Mammary epithelial cell (primary cell): Measurements from ENCODE around the gene DNAJC27.

Source experiments
- CTCF ChIP-seq, 2 donors: IDR thresholded peaks in 1 of 2; conservative IDR thresholded peaks in 1 of 2; 2 replicates each; pipeline ENCODE4 v1.5.1; 2011 to 2012; ENCODE audit warnings: inconsistent platforms in 2 of 2, low read length in 2 of 2, mild to moderate bottlenecking in 2 of 2, control low read depth in 1 of 2, low read depth in 1 of 2; ENCODE audit not compliant: insufficient read depth in 1 of 2; ENCODE audit errors: extremely low read depth in 1 of 2
- EZH2 ChIP-seq: IDR thresholded peaks from 2 replicates; pipeline ENCODE4 v1.6.1; 2012; ENCODE audit warnings: low read length, inconsistent platforms, borderline replicate concordance

GRCh38 chr2:24937236-24937635 is 34.5 kb downstream of the DNAJC27 start:
- TF ChIP-seq CTCF (conservative IDR thresholded peaks at IDR 0.05 in 1 of 2, IDR thresholded peaks at IDR 0.05 in 1 of 2; ENCODE audit: extremely low read depth in 1 of 2, insufficient read depth in 1 of 2, low read depth in 1 of 2, low read length in 2 of 2), result no peak
- TF ChIP-seq EZH2, result no peak
